HG03521 (cell line): Measurements from ENCODE around the gene MYO10.
"Not testable (repeated sequence)": the region's sequence is repeated elsewhere in the genome, so short reads cannot be mapped to it uniquely, and the experiment has no call there.

Source experiments
- ATAC-seq: cut with Tn5 transposase; IDR thresholded peaks from one replicate; pipeline ENCODE4 v1.9.1; 2021; ENCODE audit warnings: mild to moderate bottlenecking, moderate library complexity; ENCODE audit not compliant: unreplicated experiment

The MYO10 gene

DNA sequence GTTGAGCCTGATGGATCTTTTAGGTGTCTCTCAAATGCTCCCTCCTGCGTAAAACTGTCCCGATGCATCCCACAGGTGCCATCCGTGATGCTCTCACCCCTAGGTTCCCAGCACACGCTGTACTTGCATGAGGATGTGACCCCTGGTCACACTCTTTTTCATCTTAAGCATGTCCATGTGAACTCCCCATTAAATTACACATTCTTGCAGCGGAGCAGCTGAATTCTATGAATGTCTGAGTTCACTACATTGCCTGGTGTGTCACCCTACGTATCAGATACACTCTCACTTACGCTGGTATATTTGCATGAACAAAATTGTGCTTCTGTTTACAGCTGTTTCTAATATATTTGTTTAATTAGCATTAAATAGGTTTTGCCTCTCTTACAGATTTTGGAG lies 214.0 kb downstream of the MYO10 start:
- ATAC-seq: no peak

GRCh38 chr5:16721151-16722096 lies 214.7 kb downstream of the MYO10 start:
- no peak for ATAC-seq

- not testable (repeated sequence) for ATAC-seq
Observed at GRCh38 chr5:16718036-16718435, 218.1 kb downstream of the MYO10 start.

DNA sequence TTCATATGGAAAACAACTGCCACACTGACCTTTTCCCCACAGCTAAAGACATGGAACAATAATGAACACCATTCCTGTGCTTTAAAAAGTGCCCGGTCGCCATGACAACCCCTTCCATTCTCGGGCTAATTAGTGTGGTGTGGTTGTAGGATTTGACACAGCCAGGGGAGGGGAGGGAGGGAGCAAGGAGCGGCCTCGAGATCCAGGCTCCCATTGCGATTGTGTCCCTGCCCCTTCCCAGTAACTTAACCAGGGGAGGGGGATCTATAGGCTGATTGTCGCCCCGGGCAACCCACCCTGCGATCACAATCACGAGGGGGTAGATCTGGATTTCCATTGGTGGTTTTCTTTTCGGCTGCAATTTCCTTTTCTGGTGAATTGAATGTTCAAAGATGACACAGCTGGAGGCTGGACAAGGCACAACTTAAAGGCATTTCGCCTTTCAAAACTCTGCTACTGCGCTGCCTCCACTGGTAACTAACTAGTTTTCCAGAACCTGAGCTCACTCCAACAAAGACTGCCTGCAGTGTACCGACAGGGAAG lies 222.6 kb downstream of the MYO10 start:
- no peak for ATAC-seq

DNA sequence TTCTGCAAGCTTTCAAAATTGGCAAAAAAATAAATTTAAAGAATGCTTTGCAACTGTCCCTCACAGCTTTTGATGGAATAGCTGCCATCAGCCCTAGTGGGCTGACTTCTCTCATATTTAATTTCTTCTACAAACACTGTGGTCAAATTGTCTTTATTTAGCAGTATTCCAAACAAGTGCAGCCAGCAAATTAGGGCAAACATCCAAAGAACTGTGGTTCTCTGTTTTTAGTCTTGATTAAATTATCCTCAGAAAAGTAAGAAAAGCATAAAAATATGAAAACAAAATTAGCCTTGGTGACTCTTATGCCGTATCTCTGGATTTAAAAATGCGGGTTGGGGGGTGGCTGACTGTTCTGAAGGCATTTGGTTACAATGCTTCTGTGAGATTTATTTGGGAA lies 223.5 kb downstream of the MYO10 start:
- no peak for ATAC-seq

DNA sequence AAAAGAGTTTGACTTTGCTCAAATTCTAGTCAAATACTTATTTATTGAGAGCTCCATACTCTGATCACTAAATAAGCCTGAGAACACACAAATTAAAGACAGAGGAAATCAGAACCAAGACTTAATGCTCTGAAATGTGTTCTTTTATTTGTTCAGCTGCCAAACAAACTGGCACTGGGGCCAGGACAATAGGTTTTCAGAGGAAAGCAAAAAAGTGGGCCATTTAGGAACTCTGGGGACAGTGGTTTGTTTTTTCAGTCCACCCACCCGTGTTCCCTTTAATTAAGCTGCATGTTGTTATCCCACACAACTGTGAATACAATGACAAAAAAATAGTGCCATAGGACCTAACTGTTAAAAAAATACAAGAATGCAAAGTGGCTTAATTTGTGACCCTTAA lies 223.9 kb downstream of the MYO10 start:
- no peak for ATAC-seq

- no peak for ATAC-seq
Observed at GRCh38 chr5:16709691-16710433, 226.2 kb downstream of the MYO10 start.

DNA sequence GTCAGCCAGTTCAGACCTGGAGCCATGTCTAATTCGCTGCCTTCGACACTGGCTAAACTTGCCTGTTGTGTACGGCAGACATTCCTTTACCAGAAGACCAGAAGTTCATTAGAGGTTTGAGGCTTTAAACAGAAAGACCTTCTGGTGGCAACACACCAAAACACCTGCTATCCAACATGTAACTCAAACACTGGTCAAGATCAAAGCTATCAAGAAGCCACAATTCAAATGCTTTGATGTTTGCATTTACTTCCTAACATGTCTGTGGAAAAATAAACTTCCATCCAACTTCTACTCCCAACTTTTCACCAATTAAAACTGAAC lies 228.3 kb downstream of the MYO10 start:
- no peak for ATAC-seq

DNA sequence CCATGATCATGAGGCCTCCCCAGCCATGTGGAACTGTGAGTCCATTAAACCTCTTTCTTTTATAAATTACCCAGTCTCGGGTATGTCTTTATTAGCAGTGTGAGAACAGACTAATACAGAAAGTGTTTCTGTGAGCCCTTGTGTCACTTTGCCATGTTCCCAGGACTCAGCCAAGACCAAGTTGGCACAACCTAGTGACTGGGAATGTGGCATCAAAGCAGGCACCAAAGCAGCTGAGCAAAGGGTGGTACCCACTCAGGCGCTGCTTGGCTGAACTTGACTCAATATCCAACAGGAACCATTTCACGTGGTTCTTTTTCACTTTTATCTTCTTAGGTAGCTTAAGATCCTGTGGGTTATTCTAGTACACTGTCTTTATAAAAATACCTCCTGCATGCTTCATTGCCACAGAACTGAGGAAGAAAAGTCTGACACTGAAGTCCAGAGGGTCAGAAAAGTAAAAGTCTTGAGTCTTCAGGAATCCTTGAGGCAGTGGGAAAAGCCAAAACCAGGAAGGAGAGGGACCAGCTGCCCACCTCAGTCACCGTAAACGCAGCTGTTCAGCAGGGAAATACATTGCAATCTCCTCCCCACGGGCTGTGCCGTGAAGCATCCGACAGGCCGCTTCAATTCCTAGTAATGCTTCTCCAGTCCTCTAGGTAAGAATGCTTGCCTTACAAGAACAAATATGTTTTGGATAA lies 228.8 kb downstream of the MYO10 start:
- no peak for ATAC-seq

DNA sequence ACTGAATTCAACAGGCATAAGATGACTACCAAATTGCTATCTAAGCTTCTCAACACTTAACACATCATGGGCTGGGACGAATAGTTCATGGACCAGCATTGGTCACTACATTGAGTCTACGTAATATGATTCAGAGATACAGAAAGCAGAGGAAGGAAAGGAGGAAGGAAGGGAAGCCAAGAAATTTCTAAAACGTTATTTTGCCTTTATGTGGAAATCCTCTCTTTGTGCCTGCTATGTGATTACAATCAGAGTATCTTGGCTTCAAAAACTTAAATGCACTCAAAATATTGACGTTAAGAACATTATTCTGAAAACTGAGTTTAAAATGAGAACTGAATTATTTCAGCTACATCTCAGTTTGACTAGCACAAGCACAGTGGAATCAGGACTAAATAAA lies 231.1 kb downstream of the MYO10 start:
- no peak for ATAC-seq

DNA sequence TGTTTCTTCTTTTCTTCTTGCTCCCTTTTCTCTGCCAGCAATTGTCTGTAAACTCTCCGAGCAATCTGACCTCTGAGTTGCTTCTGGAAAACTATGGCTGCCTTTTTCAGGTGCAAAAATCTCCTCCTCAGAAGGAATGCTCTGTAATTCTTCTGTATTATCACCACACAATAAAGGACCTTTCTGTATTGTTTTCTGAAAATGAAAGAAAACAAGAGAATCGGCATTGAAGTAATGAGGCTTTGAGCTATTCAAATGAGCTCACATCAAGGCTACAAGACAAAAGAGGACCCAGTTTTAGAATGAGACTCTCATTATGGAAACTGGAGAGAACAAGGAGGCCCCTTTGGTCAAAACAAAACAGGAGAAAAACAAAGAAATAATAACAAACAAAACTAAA lies 233.1 kb downstream of the MYO10 start:
- no peak for ATAC-seq

GRCh38 chr5:16701134-16702099 lies 234.7 kb downstream of the MYO10 start:
- no peak for ATAC-seq

DNA sequence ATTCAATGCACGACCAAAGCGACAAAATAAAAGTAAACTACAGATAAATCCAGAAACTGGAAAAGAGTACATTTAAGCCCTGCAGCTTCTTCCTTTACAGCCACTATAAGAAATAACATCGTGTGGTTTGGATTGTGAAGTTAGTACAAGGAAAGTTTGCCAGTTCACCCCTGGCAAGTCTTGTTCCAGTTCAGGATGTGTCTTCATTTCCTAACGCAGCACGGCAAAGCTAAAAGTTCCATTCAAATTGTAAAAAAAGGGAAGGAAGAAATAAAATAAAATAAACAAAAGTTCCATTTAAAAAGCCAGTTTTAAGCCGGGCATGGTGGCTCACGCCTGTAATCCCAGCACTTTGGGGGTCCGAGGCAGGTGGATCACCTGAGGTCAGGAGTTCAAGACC lies 236.0 kb downstream of the MYO10 start:
- ATAC-seq: no peak

- no peak for ATAC-seq
Observed at GRCh38 chr5:16695779-16696178, 240.3 kb downstream of the MYO10 start.

DNA sequence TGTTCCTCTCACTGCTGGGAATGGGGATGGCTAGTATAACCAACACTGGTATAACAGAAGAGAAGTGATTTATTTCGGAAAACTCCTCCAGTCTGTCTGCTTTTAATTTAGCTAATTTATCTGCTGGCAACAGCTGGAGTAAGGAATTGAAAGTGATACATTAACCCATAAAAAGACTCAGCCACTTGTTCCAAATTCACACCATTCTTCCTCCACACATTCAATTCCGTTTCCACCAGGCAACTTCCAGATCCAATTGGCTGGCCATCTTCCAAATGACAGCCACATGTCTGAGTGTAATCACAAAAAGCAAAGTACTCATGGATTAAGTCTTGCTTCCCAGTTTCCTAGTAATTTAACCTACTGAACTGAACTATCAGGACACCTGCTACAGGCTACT lies 242.2 kb downstream of the MYO10 start:
- ATAC-seq: no peak

DNA sequence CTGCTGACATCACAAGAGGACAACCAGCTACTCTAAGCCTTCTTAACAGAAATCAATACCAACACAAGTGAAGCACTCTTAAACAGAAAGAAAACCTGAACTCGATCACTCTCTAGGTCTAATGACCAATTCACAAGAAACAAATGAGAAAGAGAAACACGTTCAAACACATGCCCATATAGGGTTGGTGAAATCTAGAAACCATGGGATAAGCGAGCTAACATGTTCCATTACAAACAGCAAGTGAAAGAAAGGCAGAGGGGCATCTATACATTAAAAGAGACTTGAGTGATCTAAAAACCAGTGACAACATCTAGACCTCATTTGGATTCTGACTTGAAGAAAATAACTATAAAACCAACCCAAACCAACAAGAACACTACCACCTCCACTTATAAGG lies 244.4 kb downstream of the MYO10 start:
- no peak for ATAC-seq

DNA sequence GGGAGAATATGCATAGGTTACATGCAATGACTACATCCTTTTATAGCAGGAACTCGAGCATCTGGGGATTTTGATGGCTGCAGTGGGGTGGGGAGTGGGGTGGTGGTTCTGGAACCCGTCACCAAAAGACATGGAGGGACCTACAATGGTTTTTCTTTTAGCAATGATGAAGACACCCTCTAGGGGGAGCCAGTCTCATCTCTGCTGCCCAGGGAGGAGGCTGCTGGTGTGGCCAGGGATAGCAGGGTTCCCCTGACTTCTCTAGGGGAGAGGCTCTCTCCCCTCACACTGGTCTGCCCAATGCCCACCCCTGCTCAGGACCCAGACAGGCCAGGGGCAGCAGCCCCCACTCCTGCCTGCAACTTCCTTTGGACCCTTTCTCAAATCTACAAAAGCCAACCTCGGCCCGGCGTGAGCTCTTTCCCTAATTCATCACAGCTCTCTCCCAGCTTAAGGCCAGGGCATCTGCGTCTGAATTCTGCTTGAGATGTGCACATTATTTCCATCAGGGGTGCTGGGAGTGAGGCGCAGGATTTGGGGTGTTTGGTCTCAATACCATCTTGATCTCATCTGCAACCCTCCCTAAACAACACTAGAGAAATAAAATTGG lies 245.7 kb downstream of the MYO10 start:
- ATAC-seq: peak; percentile 82

DNA sequence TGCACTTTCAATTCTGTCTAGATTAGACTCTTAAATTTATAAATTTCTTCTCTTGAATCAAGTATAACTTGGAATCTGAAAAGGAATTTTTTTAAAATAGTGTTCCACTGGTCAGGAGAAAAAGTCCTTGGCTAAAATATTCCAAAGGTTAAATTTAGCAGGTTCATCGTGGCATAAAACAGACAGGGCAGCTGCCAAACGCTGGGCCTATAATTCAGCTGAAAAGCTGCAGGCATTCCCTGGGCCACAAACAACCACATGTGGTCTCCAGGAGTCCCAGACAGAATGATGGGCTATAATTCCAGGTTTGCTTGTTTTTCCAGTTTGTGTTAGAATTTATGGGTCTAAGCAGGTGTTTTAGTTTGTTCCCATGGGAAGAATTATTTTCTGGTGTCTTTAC lies 248.2 kb downstream of the MYO10 start:
- ATAC-seq: no peak

DNA sequence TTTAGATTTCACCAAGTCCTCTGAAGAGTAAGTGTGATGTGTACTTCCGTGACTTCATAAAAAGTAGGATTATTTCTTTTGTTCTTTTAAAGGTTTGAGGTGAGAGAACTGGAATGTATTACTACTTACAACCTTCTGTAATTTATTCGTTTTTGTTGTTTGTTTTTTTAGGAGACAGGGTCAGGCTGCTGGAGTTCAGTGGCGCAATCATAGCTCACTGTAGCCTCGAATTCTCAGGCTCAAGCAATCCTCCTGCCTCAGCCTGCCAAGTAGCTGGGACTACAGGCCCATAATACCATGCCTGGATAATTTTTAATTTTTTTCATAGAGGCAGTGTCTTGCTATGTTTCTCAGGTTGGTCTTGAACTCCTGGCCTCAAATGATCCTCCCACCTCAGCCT lies 251.0 kb downstream of the MYO10 start:
- ATAC-seq: no peak

GRCh38 chr5:16681876-16682275 lies 254.2 kb downstream of the MYO10 start:
- no peak for ATAC-seq
